Esophagus squamous epithelium (tissue), 5 donors: Measurements from ENCODE around the gene GPR62. TPM values are rescaled to one million over a fixed set of nuclear protein-coding genes. Genes with fewer than 3 reads are reported as not detected.

Experiments
- DNase-seq: peaks from one replicate; lab custom pipeline; 2025; lab: John Stamatoyannopoulos, UW
- H3K27ac ChIP-seq, 4 donors: fragments of 200-600 bp; sonication (generic); one replicate each; pipeline ENCODE4 v1.5.1; 2016 to 2019; ENCODE audit warnings: mild to moderate bottlenecking in 1 of 4
- H3K27me3 ChIP-seq, 4 donors: fragments of 200-600 bp; sonication (generic); 1 replicate in 3 of 4; 2 replicates in 1 of 4; pipeline versions ENCODE4 v1.5.1 to v1.6.0; 2017 to 2021; ENCODE audit warnings: antibody characterized with exemption in 1 of 4
- H3K36me3 ChIP-seq, 3 donors: fragments of 200-600 bp; sonication (generic); one replicate each; pipeline ENCODE4 v1.5.1; 2016 to 2019
- H3K4me1 ChIP-seq, 3 donors: fragments of 200-600 bp; sonication (generic); one replicate each; pipeline ENCODE4 v1.5.1; 2017 to 2019
- H3K4me3 ChIP-seq, 4 donors: fragments of 200-600 bp; sonication (generic); 1 replicate in 3 of 4; 2 replicates in 1 of 4; pipeline ENCODE4 v1.5.1; 2016 to 2019; ENCODE audit warnings: mild to moderate bottlenecking in 2 of 4, moderate library complexity in 1 of 4
- H3K9me3 ChIP-seq, 3 donors: fragments of 200-600 bp; sonication (generic); one replicate each; pipeline ENCODE4 v1.5.1; 2016 to 2019
- CTCF ChIP-seq, 6 experiments: fragments of 450-650 bp in 4 of 6; fragments of 200-600 bp in 2 of 6; sonication (generic) in 2 of 6; IDR thresholded peaks; one replicate each; pipeline ENCODE4 v1.5.1; 2016 to 2019; ENCODE audit warnings: antibody characterized with exemption in 6 of 6, mild to moderate bottlenecking in 4 of 6, moderate library complexity in 4 of 6
- POLR2A ChIP-seq, 4 donors: fragments of 450-650 bp; IDR thresholded peaks; one replicate each; pipeline ENCODE4 v1.6.1; 2017; ENCODE audit warnings: antibody characterized with exemption in 4 of 4, mild to moderate bottlenecking in 4 of 4, moderate library complexity in 3 of 4
- WGBS, 2 donors: methylation state at CpG; one replicate each; pipeline ENCODE4 v1.1.5; 2018; 5-methylcytosine and 5-hydroxymethylcytosine counted together
- intact Hi-C: fragments of 100-400 bp; cut with DNase I; formaldehyde crosslinking; loops from one replicate; pipeline ENCODE4 v1.15.0; 2022
- total RNA-seq, 4 donors: library from RNA; depleted of rRNA; stranded (reverse); fragments of >200 nt; gene quantifications; one replicate each; pipeline ENCODE4 v1.1.0, GENCODE V29; 2016
- donor health status: DM: yes; HTN: yes; CAD: no.

The GPR62 gene
- total RNA-seq, 4 donors from 2014 or later = 0.09 to 0.38 TPM; not detected in 2

- DNase-seq = no peak
- Histone ChIP-seq H3K36me3 (peaks cover 24 to 55% (median 43%) of the 10 kb centered on the region in 3 donors), H3K9me3 (no peaks in the 10 kb centered on the region), H3K4me1 (peaks cover 16 to 44% (median 26%) of the 10 kb centered on the region in 3 donors), H3K27ac (no peak overlapping the region), H3K4me3 (no peak overlapping the region), H3K27me3 (no peaks in the 10 kb centered on the region)
- WGBS, 2 donors = 85 to 89% methylated on average over 6 to 8 of the region's 9 CpGs
- intact Hi-C loops = no loop called here
- TF ChIP-seq CTCF (IDR thresholded peaks at IDR 0.05) (no peak), POLR2A (IDR thresholded peaks at IDR 0.05) (no peak)
These were observed 16.3 kb upstream of the GPR62 start for GRCh38 chr3:51938780-51939425.

- TF ChIP-seq POLR2A (IDR thresholded peaks at IDR 0.05) (no peak), CTCF (IDR thresholded peaks at IDR 0.05) (no peak)
- Histone ChIP-seq H3K27me3 (no peaks in the 10 kb centered on the region), H3K4me3 (peak overlapping the region; percentile 53 to 95 (median 84)), H3K27ac (peak overlapping the region; percentile 60 to 86 (median 73)), H3K4me1 (peaks cover 16 to 44% (median 26%) of the 10 kb centered on the region in 3 donors), H3K9me3 (no peaks in the 10 kb centered on the region), H3K36me3 (peaks cover 15 to 47% (median 23%) of the 10 kb centered on the region in 3 donors)
- intact Hi-C loops = no loop called here
- WGBS, 2 donors = 27% methylated on average over 11 to 13 of the region's 13 CpGs
- DNase-seq = no peak
These were observed 14.3 kb upstream of the GPR62 start for GRCh38 chr3:51940648-51941462.

GRCh38 chr3:51941463-51941797 lies 13.8 kb upstream of the GPR62 start:
- Histone ChIP-seq H3K4me1 (peaks cover 16 to 44% (median 26%) of the 10 kb centered on the region in 3 donors), H3K27me3 (no peaks in the 10 kb centered on the region), H3K36me3 (peaks cover 10 to 46% (median 18%) of the 10 kb centered on the region in 3 donors), H3K9me3 (no peaks in the 10 kb centered on the region), H3K4me3 (peak overlapping the region; percentile 53 to 95 (median 84)), H3K27ac (peak overlapping the region; percentile 60 to 86 (median 73))
- DNase-seq = no peak
- intact Hi-C loops = no loop called here
- TF ChIP-seq CTCF (IDR thresholded peaks at IDR 0.05) = no peak
- peak in 1 of 4 donors; percentile 8 for TF ChIP-seq POLR2A (IDR thresholded peaks at IDR 0.05)
- no CpG with 5 or more reads among the region's 20 CpGs for WGBS, 2 donors

GRCh38 chr3:51941798-51942602 lies 13.2 kb upstream of the GPR62 start, which contains the start of the genes PARP3 and RRP9:
PARP3 (plus strand) TSS chr3:51942363; CDS start chr3:51943356, 993 bp downstream.
RRP9 (minus strand) TSS chr3:51941904; CDS start chr3:51941867, 37 bp downstream.
- intact Hi-C loops = no loop called here
- DNase-seq = peak; percentile 99
- H3K36me3 ChIP-seq = peaks cover 6 to 40% (median 12%) of the 10 kb centered on the region in 3 donors
- no peaks in the 10 kb centered on the region for H3K27me3 ChIP-seq
- peaks cover 16 to 44% (median 26%) of the 10 kb centered on the region in 3 donors for H3K4me1 ChIP-seq
- peak within 1 kb of the TSS; percentile 91 to 97 (median 96) for H3K27ac ChIP-seq
- peak; percentile 98 to 100 (median 100) for TF ChIP-seq CTCF (IDR thresholded peaks at IDR 0.05)
- TF ChIP-seq POLR2A (IDR thresholded peaks at IDR 0.05) = peak in 3 of 4 donors; percentile 6 to 71 (median 50)
- 3% methylated on average over 6 of the region's 67 CpGs; no CpG with 5 or more reads in 1 of the 2 donors for WGBS, 2 donors
- H3K9me3 ChIP-seq = no peaks in the 10 kb centered on the region
- peak within 1 kb of the TSS; percentile 53 to 95 (median 84) for H3K4me3 ChIP-seq
